ENCODE data around the gene TACR2. TPM values are rescaled to one million over a fixed set of nuclear protein-coding genes. Genes with fewer than 3 reads are reported as not detected.

Gene TACR2
- total RNA-seq, 2 donors from 2014 or later = 0.24 to 0.41 TPM

DNA sequence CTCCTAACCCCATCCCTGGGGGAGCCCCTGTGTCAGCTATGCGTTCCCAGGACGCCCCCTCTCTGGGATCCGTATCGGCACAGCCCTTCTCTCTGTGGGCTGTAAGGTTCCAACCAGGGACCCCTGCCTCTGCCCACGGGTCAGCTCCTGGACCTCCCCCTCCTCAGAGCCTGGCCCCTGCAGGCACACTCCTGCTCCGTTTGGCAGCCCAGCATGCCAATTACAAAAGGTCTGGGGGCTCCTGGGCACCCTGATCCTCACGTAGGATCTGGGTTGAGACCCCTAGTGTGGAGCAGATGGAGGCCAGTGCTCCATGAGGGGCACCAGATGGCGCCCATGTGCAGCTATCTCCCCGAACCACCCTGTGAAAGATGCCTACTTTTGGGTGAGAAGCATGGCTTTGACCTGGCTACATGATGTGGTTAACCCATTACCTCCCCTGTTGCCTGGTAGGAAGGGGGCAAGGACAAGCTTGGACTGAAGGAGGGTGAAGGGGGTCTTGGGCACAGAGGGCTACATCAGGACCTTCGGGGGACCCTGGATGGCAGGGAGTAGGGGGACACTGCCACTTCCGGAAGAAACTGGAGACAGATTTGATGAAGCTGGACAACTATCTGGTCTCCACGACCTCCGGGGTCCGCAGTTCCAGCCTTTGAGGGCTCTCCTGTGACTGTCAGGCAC is 9.0 kb downstream of the TACR2 start:
- H3K4me3 ChIP-seq = peak overlapping the region in 1 of 2 donors; percentile 6
- DNase-seq (ENCODE audit: low spot score) = no peak
- H3K36me3 ChIP-seq = peaks cover 4% of the 10 kb centered on the region
- H3K27ac ChIP-seq = peak overlapping the region; percentile 54 to 79
- H3K9me3 ChIP-seq = no peaks in the 10 kb centered on the region
- TF ChIP-seq, protein P1, sequence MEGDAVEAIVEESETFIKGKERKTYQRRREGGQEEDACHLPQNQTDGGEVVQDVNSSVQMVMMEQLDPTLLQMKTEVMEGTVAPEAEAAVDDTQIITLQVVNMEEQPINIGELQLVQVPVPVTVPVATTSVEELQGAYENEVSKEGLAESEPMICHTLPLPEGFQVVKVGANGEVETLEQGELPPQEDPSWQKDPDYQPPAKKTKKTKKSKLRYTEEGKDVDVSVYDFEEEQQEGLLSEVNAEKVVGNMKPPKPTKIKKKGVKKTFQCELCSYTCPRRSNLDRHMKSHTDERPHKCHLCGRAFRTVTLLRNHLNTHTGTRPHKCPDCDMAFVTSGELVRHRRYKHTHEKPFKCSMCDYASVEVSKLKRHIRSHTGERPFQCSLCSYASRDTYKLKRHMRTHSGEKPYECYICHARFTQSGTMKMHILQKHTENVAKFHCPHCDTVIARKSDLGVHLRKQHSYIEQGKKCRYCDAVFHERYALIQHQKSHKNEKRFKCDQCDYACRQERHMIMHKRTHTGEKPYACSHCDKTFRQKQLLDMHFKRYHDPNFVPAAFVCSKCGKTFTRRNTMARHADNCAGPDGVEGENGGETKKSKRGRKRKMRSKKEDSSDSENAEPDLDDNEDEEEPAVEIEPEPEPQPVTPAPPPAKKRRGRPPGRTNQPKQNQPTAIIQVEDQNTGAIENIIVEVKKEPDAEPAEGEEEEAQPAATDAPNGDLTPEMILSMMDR (IDR thresholded peaks at IDR 0.05) = peak in 1 of 2 donors; percentile 26
- peaks cover 0 to 54% of the 10 kb centered on the region in 2 donors for H3K4me1 ChIP-seq
- H3K27me3 ChIP-seq = no peaks in the 10 kb centered on the region

DNA sequence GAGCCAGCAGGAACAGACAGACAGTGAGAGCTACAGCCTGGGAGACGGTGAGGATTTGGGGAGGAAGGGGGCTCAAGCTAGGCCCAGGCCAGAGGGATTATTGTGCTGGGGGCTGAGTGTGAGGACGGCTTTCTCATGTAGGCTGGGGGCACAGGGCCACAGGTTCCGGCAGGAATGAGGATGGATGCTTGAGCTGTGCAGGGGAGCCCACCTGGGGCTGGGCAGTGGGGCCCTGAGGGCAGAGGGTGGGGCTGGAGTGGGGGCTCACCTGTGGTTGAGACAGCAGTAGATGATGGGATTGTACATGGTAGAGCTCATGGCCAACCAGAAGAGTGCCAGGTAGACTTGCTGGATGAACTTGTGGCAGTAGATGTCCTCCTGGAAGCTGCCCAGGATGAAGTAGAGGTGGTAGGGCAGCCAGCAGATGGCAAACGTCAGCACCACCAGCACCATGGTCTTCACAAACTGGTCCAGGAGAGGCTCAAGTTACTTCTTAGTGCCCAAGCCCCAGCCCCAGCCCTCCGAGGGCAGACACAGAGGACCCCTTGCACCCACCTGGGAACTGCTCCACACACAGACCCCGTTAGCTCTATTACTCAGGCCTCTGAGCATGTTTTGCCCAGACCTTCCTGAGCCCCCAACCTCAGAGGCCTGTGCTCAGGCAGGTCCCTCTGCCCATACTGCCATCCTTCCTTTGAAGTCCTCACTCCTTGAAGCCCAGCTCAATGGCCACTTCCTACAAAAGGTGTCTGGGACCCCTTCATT is 9.7 kb downstream of the TACR2 start:
- Histone ChIP-seq H3K27ac (peak overlapping the region; percentile 54 to 79), H3K36me3 (peaks cover 6% of the 10 kb centered on the region), H3K4me1 (peaks cover 0 to 55% of the 10 kb centered on the region in 2 donors), H3K9me3 (no peaks in the 10 kb centered on the region), H3K27me3 (no peaks in the 10 kb centered on the region), H3K4me3 (peak overlapping the region in 1 of 2 donors; percentile 25)
- TF ChIP-seq, protein P1 (IDR thresholded peaks at IDR 0.05) = no peak
- DNase-seq (ENCODE audit: low spot score) = no peak

DNA sequence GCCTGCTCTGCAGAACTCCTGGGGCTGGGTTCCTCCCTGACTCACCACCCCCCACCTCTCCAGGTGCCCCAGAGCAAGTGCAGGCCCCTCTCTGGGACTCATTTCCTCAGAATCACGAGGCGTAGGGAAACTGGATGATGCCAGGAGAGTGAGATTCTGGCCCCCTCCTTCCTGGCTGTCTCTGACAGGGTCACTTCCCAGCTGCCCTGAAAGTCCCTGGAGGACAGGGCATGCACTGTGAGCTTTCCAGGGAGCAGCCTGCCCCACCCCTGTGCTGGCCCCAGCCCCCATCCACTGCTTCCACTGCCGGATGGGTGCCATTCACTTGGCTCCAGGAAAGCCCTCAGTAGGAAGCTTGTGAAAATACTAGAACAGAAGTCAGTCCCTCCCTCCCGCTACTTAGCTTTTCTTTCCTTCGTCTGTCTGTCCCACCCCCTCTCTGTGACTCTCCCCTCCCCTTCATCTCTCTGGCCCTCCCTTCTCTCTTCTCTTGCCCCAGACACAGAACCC is 10.4 kb downstream of the TACR2 start:
- Histone ChIP-seq H3K36me3 (peaks cover 10% of the 10 kb centered on the region), H3K9me3 (no peaks in the 10 kb centered on the region), H3K4me3 (peak overlapping the region in 1 of 2 donors; percentile 25), H3K27me3 (no peaks in the 10 kb centered on the region), H3K27ac (peak overlapping the region; percentile 54 to 79), H3K4me1 (peaks cover 0 to 55% of the 10 kb centered on the region in 2 donors)
- TF ChIP-seq, protein P1 (IDR thresholded peaks at IDR 0.05) = no peak
- DNase-seq (ENCODE audit: low spot score) = no peak

DNA sequence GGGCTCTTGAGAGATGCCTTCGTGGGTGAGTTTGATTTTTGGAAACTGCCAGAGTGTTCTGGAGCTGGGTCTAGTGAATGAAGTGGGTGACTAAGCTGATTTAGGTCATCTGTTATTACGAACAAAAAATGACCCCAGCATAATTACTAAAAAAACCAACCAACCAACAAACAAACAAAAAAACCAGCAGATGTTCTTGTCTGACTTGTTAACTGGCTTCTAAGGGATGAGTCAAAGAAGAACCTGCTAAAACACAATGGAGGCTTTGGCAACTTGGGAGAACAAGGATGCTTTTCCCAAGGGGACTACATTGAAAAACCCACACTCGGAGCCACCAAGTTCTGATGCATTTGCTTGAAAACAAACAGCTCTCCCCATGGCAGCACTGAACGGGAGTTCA is 11.5 kb downstream of the TACR2 start:
- no peak for DNase-seq (ENCODE audit: low spot score)
- Histone ChIP-seq H3K36me3 (peaks cover 20% of the 10 kb centered on the region), H3K4me1 (peaks cover 0 to 55% of the 10 kb centered on the region in 2 donors), H3K27ac (peak overlapping the region; percentile 54 to 79), H3K4me3 (no peak overlapping the region), H3K27me3 (no peaks in the 10 kb centered on the region), H3K9me3 (no peaks in the 10 kb centered on the region)
- TF ChIP-seq, protein P1 (IDR thresholded peaks at IDR 0.05) = no peak

DNA sequence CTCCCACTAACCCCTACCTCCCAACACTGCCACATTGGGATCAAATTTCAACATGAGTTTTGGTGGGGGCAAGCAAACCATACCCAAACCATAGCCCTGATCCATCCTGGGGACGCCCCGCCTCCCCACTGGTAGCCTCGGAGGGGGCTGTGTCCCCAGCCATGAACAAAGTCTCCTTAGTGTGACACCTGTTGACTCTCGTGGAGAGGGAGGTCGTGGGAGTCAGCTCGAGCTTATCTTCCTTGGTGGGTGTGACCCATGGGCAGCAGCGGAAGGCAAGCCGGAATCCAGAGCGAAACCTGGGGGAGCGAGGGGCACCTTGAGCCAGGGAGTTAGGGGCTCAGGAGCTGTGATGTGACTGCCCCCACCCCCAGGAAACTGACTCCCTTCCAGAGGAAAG is 11.9 kb downstream of the TACR2 start:
- H3K27ac ChIP-seq = peak overlapping the region; percentile 54 to 79
- TF ChIP-seq, protein P1 (IDR thresholded peaks at IDR 0.05) = no peak
- no peak for DNase-seq (ENCODE audit: low spot score)
- no peaks in the 10 kb centered on the region for H3K9me3 ChIP-seq
- no peak overlapping the region for H3K4me3 ChIP-seq
- peaks cover 24% of the 10 kb centered on the region for H3K36me3 ChIP-seq
- H3K4me1 ChIP-seq = peaks cover 0 to 51% of the 10 kb centered on the region in 2 donors
- no peaks in the 10 kb centered on the region for H3K27me3 ChIP-seq

Data from right atrium auricular region (tissue), 2 donors.